Caco-2 (cell line): Measurements from ENCODE around the gene KYNU. TPM values are rescaled to one million over a fixed set of nuclear protein-coding genes. Genes with fewer than 3 reads are reported as not detected.
A peak's percentile ranks its signal among the peaks of the same experiment; 100 is the strongest.
"Not testable (repeated sequence)": the region's sequence is repeated elsewhere in the genome, so short reads cannot be mapped to it uniquely, and the experiment has no call there.

Experiments used
- BruUV-seq: library from RNA; stranded (reverse); fragments of 400-500 nt; replicated peaks from 2 replicates; lab custom pipeline; 2021; lab: Mats Ljungman, UMichigan
- CTCF ChIA-PET: fragments of 300-600 bp; sonication (Branson Sonifier 250); formaldehyde crosslinking; loops from one replicate; lab custom pipeline; 2022; ENCODE audit warnings: antibody characterized with exemption; lab: Charles Lee
- POLR2A ChIA-PET: fragments of 300-600 bp; sonication (Branson Sonifier 250); formaldehyde crosslinking; loops from one replicate; lab custom pipeline; 2022; ENCODE audit warnings: antibody characterized with exemption; lab: Charles Lee
- DNase-seq, 2 experiments: peaks; one replicate each; pipeline versions ENCODE4 v3.0.0 to v3.0.0-alpha.2; 2020 to 2022
- H3K27me3 ChIP-seq: replicated peaks from 2 replicates; pipeline ENCODE4 v1.6.0; 2011; ENCODE audit warnings: low read length; ENCODE audit not compliant: control insufficient read depth, insufficient read depth
- H3K36me3 ChIP-seq: 2 replicates; pipeline ENCODE4 v1.5.1; 2011; ENCODE audit warnings: low read length; ENCODE audit not compliant: control insufficient read depth, insufficient read depth
- H3K4me1 ChIP-seq: fragments of 250-450 bp; sonication (Bioruptor Pico); 2 replicates; pipeline ENCODE4 v1.5.1; 2020; ENCODE audit warnings: mild to moderate bottlenecking
- H3K4me3 ChIP-seq: 2 replicates; pipeline ENCODE4 v1.5.1; 2011; ENCODE audit warnings: low read depth, mild to moderate bottlenecking, control low read depth, low read length
- H3K9me3 ChIP-seq: fragments of 250-450 bp; sonication (Bioruptor Pico); 2 replicates; pipeline ENCODE4 v1.5.1; 2020; ENCODE audit warnings: mild to moderate bottlenecking, moderate library complexity
- H3K27ac Mint-ChIP-seq: one replicate; pipeline ENCODE4 v1.8.0; 2022; ENCODE audit warnings: mixed read lengths; ENCODE audit not compliant: unreplicated experiment
- H3K27me3 Mint-ChIP-seq: one replicate; pipeline ENCODE4 v1.8.0; 2022; ENCODE audit warnings: mixed read lengths; ENCODE audit not compliant: insufficient read depth, unreplicated experiment
- H3K36me3 Mint-ChIP-seq: one replicate; pipeline ENCODE4 v1.8.0; 2022; ENCODE audit warnings: mild to moderate bottlenecking, mixed read lengths; ENCODE audit not compliant: insufficient read depth, unreplicated experiment
- H3K4me1 Mint-ChIP-seq: one replicate; pipeline ENCODE4 v1.8.0; 2022; ENCODE audit warnings: low read depth, mixed read lengths; ENCODE audit not compliant: unreplicated experiment
- H3K4me3 Mint-ChIP-seq: one replicate; pipeline ENCODE4 v1.8.0; 2022; ENCODE audit warnings: mild to moderate bottlenecking, moderate library complexity, mixed read lengths; ENCODE audit not compliant: unreplicated experiment
- H3K9me3 Mint-ChIP-seq: one replicate; pipeline ENCODE4 v1.8.0; 2022; ENCODE audit warnings: mixed read lengths; ENCODE audit not compliant: unreplicated experiment
- CTCF ChIP-seq, 2 experiments: fragments of 200-600 bp in 1 of 2; IDR thresholded peaks; 1 replicate in 1 of 2; 2 replicates in 1 of 2; pipeline versions ENCODE4 v1.5.1 to v1.8.0; 2011 to 2022; ENCODE audit warnings: antibody characterized with exemption in 1 of 2, control low read depth in 1 of 2, inconsistent platforms in 1 of 2, low read depth in 1 of 2, low read length in 1 of 2, mild to moderate bottlenecking in 1 of 2, moderate library complexity in 1 of 2; ENCODE audit not compliant: insufficient read depth in 1 of 2, severe bottlenecking in 1 of 2, unreplicated experiment in 1 of 2
- intact Hi-C: fragments of 100-400 bp; cut with micrococcal nuclease; formaldehyde crosslinking; loops from one replicate; pipeline ENCODE4 v1.10.0; 2022; ENCODE audit not compliant: unreplicated experiment
- total RNA-seq: library from RNA; stranded (reverse); gene quantifications from 2 replicates; pipeline ENCODE4 v1.2.3, GENCODE V29; 2022

KYNU gene
- total RNA-seq, 1 experiment from 2014 or later: 4.3 TPM

DNA sequence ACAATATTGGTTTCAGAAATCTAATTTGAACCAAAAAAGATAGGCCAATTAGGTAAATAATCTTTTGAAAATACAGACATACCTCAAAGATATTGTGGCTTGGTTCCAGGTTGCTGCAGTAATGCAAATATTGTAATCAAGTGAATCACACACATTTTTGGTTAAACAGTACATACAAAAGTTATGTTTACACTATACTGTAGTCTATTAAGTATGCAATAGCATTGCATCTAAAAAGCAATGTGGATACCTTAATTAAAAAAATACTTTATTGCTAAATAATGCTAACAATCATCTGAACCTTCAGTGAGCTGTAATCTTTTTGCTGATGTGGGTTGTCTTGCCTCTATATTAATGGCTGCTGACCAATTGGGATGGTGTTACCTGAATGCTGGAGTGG is 67.3 kb downstream of the KYNU start:
- H3K4me3 Mint-ChIP-seq: no peak overlapping the region
- Histone ChIP-seq H3K36me3 (no peaks in the 10 kb centered on the region), H3K4me3 (no peak overlapping the region), H3K4me1 (peaks cover 35% of the 10 kb centered on the region), H3K9me3 (peaks cover 15% of the 10 kb centered on the region), H3K27me3 (no peaks in the 10 kb centered on the region)
- intact Hi-C loops: no loop called here
- H3K9me3 Mint-ChIP-seq: peaks cover 30% of the 10 kb centered on the region
- ChIA-PET CTCF (no interaction called here), POLR2A (no interaction called here)
- no peak overlapping the region for H3K27ac Mint-ChIP-seq
- no peak for DNase-seq
- no peak for TF ChIP-seq CTCF (IDR thresholded peaks at IDR 0.05; ENCODE audit: insufficient read depth in 1 of 2, low read depth in 1 of 2, low read length in 1 of 2, severe bottlenecking in 1 of 2, unreplicated experiment in 1 of 2)
- peaks cover 12% of the 10 kb centered on the region for H3K36me3 Mint-ChIP-seq
- H3K27me3 Mint-ChIP-seq: no peaks in the 10 kb centered on the region
- BruUV-seq: no TSS peak
- peaks cover 18% of the 10 kb centered on the region for H3K4me1 Mint-ChIP-seq

GRCh38 chr2:142946941-142947340 is 69.5 kb downstream of the KYNU start:
- no peaks in the 10 kb centered on the region for H3K36me3 ChIP-seq
- Mint-ChIP-seq H3K36me3 (peaks cover 20% of the 10 kb centered on the region), H3K27ac (no peak overlapping the region), H3K27me3 (no peaks in the 10 kb centered on the region), H3K9me3 (peaks cover 48% of the 10 kb centered on the region), H3K4me1 (peaks cover 25% of the 10 kb centered on the region), H3K4me3 (no peak overlapping the region)
- H3K4me3 ChIP-seq: no peak overlapping the region
- POLR2A ChIA-PET: no interaction called here
- no peak for TF ChIP-seq CTCF (IDR thresholded peaks at IDR 0.05; ENCODE audit: insufficient read depth in 1 of 2, low read depth in 1 of 2, low read length in 1 of 2, severe bottlenecking in 1 of 2, unreplicated experiment in 1 of 2)
- CTCF ChIA-PET: no interaction called here
- peaks cover 26% of the 10 kb centered on the region for H3K9me3 ChIP-seq
- intact Hi-C loops: no loop called here
- BruUV-seq: no TSS peak
- no peak for DNase-seq
- H3K27me3 ChIP-seq: no peaks in the 10 kb centered on the region
- H3K4me1 ChIP-seq: peaks cover 44% of the 10 kb centered on the region

DNA sequence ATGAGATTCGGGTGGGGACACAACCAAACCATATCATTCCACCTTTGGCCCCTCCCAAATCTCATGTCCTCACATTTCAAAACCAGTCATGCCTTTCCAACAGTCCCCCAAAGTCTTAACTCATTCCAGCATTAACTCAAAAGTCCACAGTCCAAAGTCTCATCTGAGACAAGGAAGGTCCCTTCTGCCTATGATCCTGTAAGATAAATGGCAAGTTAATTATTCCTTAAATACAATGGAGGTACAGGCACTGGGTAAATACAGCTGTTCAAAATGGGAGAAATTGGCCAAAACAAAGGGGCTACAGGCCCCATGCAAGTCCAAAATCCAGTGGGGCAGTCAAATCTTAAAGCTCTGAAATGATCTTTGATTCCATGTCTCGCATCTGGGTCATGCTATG is 71.3 kb downstream of the KYNU start:
- H3K27me3 ChIP-seq, POLR2A ChIA-PET, intact Hi-C loops, H3K36me3 ChIP-seq, BruUV-seq, CTCF ChIA-PET, H3K4me3 ChIP-seq, H3K4me3 Mint-ChIP-seq, H3K27me3 Mint-ChIP-seq: not testable (repeated sequence)
- H3K4me1 Mint-ChIP-seq: peaks cover 29% of the 10 kb centered on the region
- peak; percentile 7 to 48 for DNase-seq
- peak overlapping the region; percentile 54 for H3K27ac Mint-ChIP-seq
- H3K36me3 Mint-ChIP-seq: peaks cover 20% of the 10 kb centered on the region
- Histone ChIP-seq H3K9me3 (peaks cover 26% of the 10 kb centered on the region), H3K4me1 (peaks cover 50% of the 10 kb centered on the region)
- peaks cover 61% of the 10 kb centered on the region for H3K9me3 Mint-ChIP-seq

GRCh38 chr2:142950323-142950722 is 72.9 kb downstream of the KYNU start:
- H3K4me1 ChIP-seq: peaks cover 37% of the 10 kb centered on the region
- Mint-ChIP-seq H3K9me3 (peaks cover 56% of the 10 kb centered on the region), H3K4me1 (peaks cover 29% of the 10 kb centered on the region), H3K36me3 (peaks cover 20% of the 10 kb centered on the region), H3K27ac (peak overlapping the region; percentile 35)
- DNase-seq, H3K36me3 ChIP-seq, H3K27me3 ChIP-seq, H3K27me3 Mint-ChIP-seq, H3K4me3 ChIP-seq, H3K4me3 Mint-ChIP-seq, POLR2A ChIA-PET, CTCF ChIA-PET, BruUV-seq: not testable (repeated sequence)
- intact Hi-C loops: loop anchor here (5.0 kb wide), 1 partner anchor 73 kb away; the partner anchor contains the start of gene KYNU
- H3K9me3 ChIP-seq: peaks cover 26% of the 10 kb centered on the region
